ENCODE results near the gene RIN2. TPM values are rescaled to one million over a fixed set of nuclear protein-coding genes. Genes with fewer than 3 reads are reported as not detected.

RIN2 gene
- total and polyA plus RNA-seq, 2 of the 13 experiments (the other 11 are each of a cell fraction or from before 2014, with no cell fraction given): 2.5 to 5.1 TPM

- TF ChIP-seq ERF (CRISPR knock-in tag; IDR thresholded peaks at IDR 0.05): no peak
- peak in 1 of 2 experiments; percentile 13; a peak in 1 of 4 replicates for TF ChIP-seq POLR2A (IDR thresholded peaks at IDR 0.05; ENCODE audit: insufficient read depth in 1 of 2, low read depth in 2 of 2, low read length in 2 of 2)
- no peak for TF ChIP-seq BCL6 (CRISPR knock-in tag; IDR thresholded peaks at IDR 0.05)
- TF ChIP-seq ZSCAN12 (CRISPR knock-in tag; IDR thresholded peaks at IDR 0.05): 0 out of 2 replicates have a peak, but pooled peaks have one; percentile 47
- no peak for TF ChIP-seq CREB1 (IDR thresholded peaks at IDR 0.05)
- no peak for TF ChIP-seq CREB1 (CRISPR knock-in tag; IDR thresholded peaks at IDR 0.05)
- no peak for TF ChIP-seq NFRKB (IDR thresholded peaks at IDR 0.05)
- peak; percentile 36; the same call in 1 of the 2 replicates for TF ChIP-seq THRA (CRISPR knock-in tag; IDR thresholded peaks at IDR 0.05; ENCODE audit: borderline replicate concordance)
- TF ChIP-seq, protein P1, sequence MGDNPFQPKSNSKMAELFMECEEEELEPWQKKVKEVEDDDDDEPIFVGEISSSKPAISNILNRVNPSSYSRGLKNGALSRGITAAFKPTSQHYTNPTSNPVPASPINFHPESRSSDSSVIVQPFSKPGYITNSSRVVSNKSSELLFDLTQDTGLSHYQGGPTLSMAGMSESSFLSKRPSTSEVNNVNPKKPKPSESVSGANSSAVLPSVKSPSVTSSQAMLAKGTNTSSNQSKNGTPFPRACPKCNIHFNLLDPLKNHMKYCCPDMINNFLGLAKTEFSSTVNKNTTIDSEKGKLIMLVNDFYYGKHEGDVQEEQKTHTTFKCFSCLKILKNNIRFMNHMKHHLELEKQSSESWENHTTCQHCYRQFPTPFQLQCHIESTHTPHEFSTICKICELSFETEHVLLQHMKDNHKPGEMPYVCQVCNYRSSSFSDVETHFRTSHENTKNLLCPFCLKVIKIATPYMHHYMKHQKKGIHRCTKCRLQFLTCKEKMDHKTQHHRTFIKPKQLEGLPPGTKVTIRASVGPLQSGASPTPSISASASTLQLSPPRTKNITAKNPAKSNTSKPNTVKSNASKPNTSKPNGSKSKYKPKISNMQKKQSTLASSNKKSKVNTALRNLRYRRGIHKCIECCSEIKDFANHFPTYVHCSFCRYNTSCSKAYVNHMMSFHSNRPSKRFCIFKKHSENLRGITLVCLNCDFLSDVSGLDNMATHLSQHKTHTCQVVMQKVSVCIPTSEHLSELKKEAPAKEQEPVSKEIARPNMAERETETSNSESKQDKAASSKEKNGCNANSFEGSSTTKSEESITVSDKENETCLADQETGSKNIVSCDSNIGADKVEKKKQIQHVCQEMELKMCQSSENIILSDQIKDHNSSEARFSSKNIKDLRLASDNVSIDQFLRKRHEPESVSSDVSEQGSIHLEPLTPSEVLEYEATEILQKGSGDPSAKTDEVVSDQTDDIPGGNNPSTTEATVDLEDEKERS (CRISPR knock-in tag; IDR thresholded peaks at IDR 0.05): peak; percentile 64
- no peak for TF ChIP-seq ZBTB14 (CRISPR knock-in tag; IDR thresholded peaks at IDR 0.05)
- TF ChIP-seq, protein P2, sequence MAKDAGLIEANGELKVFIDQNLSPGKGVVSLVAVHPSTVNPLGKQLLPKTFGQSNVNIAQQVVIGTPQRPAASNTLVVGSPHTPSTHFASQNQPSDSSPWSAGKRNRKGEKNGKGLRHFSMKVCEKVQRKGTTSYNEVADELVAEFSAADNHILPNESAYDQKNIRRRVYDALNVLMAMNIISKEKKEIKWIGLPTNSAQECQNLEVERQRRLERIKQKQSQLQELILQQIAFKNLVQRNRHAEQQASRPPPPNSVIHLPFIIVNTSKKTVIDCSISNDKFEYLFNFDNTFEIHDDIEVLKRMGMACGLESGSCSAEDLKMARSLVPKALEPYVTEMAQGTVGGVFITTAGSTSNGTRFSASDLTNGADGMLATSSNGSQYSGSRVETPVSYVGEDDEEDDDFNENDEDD (CRISPR knock-in tag; IDR thresholded peaks at IDR 0.05; ENCODE audit: borderline replicate concordance): peak; percentile 8; the same call in 1 of the 2 replicates
- 0 out of 2 replicates have a peak, but pooled peaks have one; percentile 49 for TF ChIP-seq ATAD3A (CRISPR knock-in tag; IDR thresholded peaks at IDR 0.05)
- peak; percentile 62 for TF ChIP-seq MEF2D (CRISPR knock-in tag; IDR thresholded peaks at IDR 0.05)
- peak; percentile 83; the same call in 1 of the 2 replicates for TF ChIP-seq GZF1 (CRISPR knock-in tag; IDR thresholded peaks at IDR 0.05)
- 0 out of 2 replicates have a peak, but pooled peaks have one; percentile 42 for TF ChIP-seq ZNF547 (CRISPR knock-in tag; IDR thresholded peaks at IDR 0.05)
- peak; percentile 65; the same call in 1 of the 2 replicates for TF ChIP-seq ZSCAN31 (CRISPR knock-in tag; IDR thresholded peaks at IDR 0.05; ENCODE audit: low read depth)
- TF ChIP-seq, protein P3, sequence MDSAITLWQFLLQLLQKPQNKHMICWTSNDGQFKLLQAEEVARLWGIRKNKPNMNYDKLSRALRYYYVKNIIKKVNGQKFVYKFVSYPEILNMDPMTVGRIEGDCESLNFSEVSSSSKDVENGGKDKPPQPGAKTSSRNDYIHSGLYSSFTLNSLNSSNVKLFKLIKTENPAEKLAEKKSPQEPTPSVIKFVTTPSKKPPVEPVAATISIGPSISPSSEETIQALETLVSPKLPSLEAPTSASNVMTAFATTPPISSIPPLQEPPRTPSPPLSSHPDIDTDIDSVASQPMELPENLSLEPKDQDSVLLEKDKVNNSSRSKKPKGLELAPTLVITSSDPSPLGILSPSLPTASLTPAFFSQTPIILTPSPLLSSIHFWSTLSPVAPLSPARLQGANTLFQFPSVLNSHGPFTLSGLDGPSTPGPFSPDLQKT (CRISPR knock-in tag; IDR thresholded peaks at IDR 0.05; ENCODE audit: borderline replicate concordance): no peak
Measured at GRCh38 chr20:19757487-19758132, 448 bp upstream of the RIN2 start (continued).

All from HepG2 (cell line).